Left cardiac atrium (tissue), 4 donors: ENCODE measurements around the gene PPP1R12C. TPM values are rescaled to one million over a fixed set of nuclear protein-coding genes. Genes with fewer than 3 reads are reported as not detected.
A peak's percentile ranks its signal among the peaks of the same experiment; 100 is the strongest.
"Not testable (repeated sequence)": the region's sequence is repeated elsewhere in the genome, so short reads cannot be mapped to it uniquely, and the experiment has no call there.

ENCODE experiments used
- ATAC-seq, 2 donors: fragments of 200-7000 bp; cut with Tn5 transposase; one replicate each; pipeline ENCODE4 v1.9.1; 2020; ENCODE audit warnings: mild to moderate bottlenecking in 2 of 2, moderate library complexity in 2 of 2
- DNase-seq: peaks from one replicate; pipeline ENCODE4 v3.0.0-alpha.2; 2020
- intact Hi-C, 2 donors: fragments of 100-400 bp; cut with DNase I; formaldehyde crosslinking; loops; one replicate each; pipeline versions ENCODE4 v1.14.1 to v1.15.1; 2022 to 2023
- total RNA-seq, 2 donors: library from RNA; stranded (reverse); fragmentation: NEBNext Ultra II Directional; extraction: Animal tissue kit (Norgen Biotek cat#: 25700); gene quantifications; one replicate each; pipeline ENCODE4 v1.2.1, GENCODE V29; 2021
- donor health status: DM: no; HTN: yes; CAD: no.
- donor health status: DM: no; HTN: yes; CAD: no; lungs with severe emphysema.
- donor health status: DM: yes; HTN: yes; CAD: no.
- donor health status: Dilated cardiomyopathy.

Gene PPP1R12C
- total RNA-seq, 2 donors from 2014 or later: 117 to 193 TPM

- DNase-seq (peak; percentile 54), ATAC-seq (peak in 1 of 2 donors; percentile 1)
- intact Hi-C loops: no loop called here
These were observed 35.2 kb downstream of the PPP1R12C start for GRCh38 chr19:55082020-55082851.

- no peak for ATAC-seq
- intact Hi-C loops: no loop called here
- no peak for DNase-seq
These were observed 35.7 kb downstream of the PPP1R12C start for GRCh38 chr19:55081770-55082019.

GRCh38 chr19:55080968-55081769 is 36.3 kb downstream of the PPP1R12C start:
- peak; percentile 74 for DNase-seq
- ATAC-seq: peak; percentile 76 to 78
- intact Hi-C loops: no loop called here

- peak; percentile 68 for DNase-seq
- ATAC-seq: peak; percentile 67 to 77
- intact Hi-C loops: no loop called here
These were observed 37.1 kb downstream of the PPP1R12C start for GRCh38 chr19:55080121-55080967.

- no peak for DNase-seq
- intact Hi-C loops: no loop called here
- no peak for ATAC-seq
These were observed 37.9 kb downstream of the PPP1R12C start for GRCh38 chr19:55079400-55080038.

GRCh38 chr19:55078996-55079395 is 38.4 kb downstream of the PPP1R12C start:
- DNase-seq: no peak
- intact Hi-C loops: no loop called here

GRCh38 chr19:55077106-55077505 is 40.3 kb downstream of the PPP1R12C start:
- ATAC-seq (no peak), DNase-seq (no peak)
- intact Hi-C loops: no loop called here

More at GRCh38 chr19:55078996-55079395, 38.4 kb downstream of the PPP1R12C start:
- no peak for ATAC-seq

- peak in 1 of 2 donors; percentile 3 for ATAC-seq
- intact Hi-C loops: no loop called here
- DNase-seq: no peak
These were observed 41.1 kb downstream of the PPP1R12C start for GRCh38 chr19:55076321-55076720.

- ATAC-seq (peak in 1 of 2 donors; percentile 59), DNase-seq (peak; percentile 41)
- intact Hi-C loops: no loop called here
These were observed 42.0 kb downstream of the PPP1R12C start, which contains the start of gene EPS8L1 for GRCh38 chr19:55075371-55075998. EPS8L1 (plus strand) TSS chr19:55075869; CDS start chr19:55076445, 576 bp downstream.

- DNase-seq (no peak), ATAC-seq (no peak)
- intact Hi-C loops: no loop called here
These were observed 45.5 kb downstream of the PPP1R12C start for GRCh38 chr19:55071913-55072312.

- peak in 1 of 2 donors; percentile 76 for ATAC-seq
- DNase-seq: peak; percentile 41
- intact Hi-C loops: no loop called here
These were observed 46.3 kb downstream of the PPP1R12C start for GRCh38 chr19:55071129-55071502.

GRCh38 chr19:55070466-55071128 is 46.8 kb downstream of the PPP1R12C start:
- ATAC-seq (no peak), DNase-seq (no peak)
- intact Hi-C loops: no loop called here

- intact Hi-C loops: no loop called here
- no peak for ATAC-seq
- DNase-seq: no peak
These were observed 47.6 kb downstream of the PPP1R12C start for GRCh38 chr19:55069865-55070197.

GRCh38 chr19:55068950-55069864 is 48.2 kb downstream of the PPP1R12C start:
- ATAC-seq (peak in 1 of 2 donors; percentile 48), DNase-seq (peak; percentile 54)
- intact Hi-C loops: no loop called here

GRCh38 chr19:55067869-55068268 is 49.6 kb downstream of the PPP1R12C start:
- intact Hi-C loops: no loop called here
- DNase-seq (no peak), ATAC-seq (no peak)

GRCh38 chr19:55066107-55066709 is 51.2 kb downstream of the PPP1R12C start:
- intact Hi-C loops: no loop called here
- DNase-seq (no peak), ATAC-seq (no peak)

- intact Hi-C loops, DNase-seq, ATAC-seq: not testable (repeated sequence)
These were observed 51.9 kb downstream of the PPP1R12C start for GRCh38 chr19:55065516-55065915.
